Kidney epithelial cell (primary cell): ENCODE results near the gene NTRK3. TPM values are rescaled to one million over a fixed set of nuclear protein-coding genes. Genes with fewer than 3 reads are reported as not detected.
"Not testable (repeated sequence)": the region's sequence is repeated elsewhere in the genome, so short reads cannot be mapped to it uniquely, and the experiment has no call there.

Experiments used
- DNase-seq: peaks from one replicate; pipeline ENCODE4 v3.0.0-alpha.2; 2010; ENCODE audit warnings: low read depth
- H3K27me3 ChIP-seq: 2 replicates; pipeline ENCODE4 v1.6.0; 2011; ENCODE audit warnings: low read length; ENCODE audit not compliant: control insufficient read depth, insufficient read depth
- H3K36me3 ChIP-seq: 2 replicates; pipeline ENCODE4 v1.5.1; 2011; ENCODE audit warnings: low read length; ENCODE audit not compliant: control insufficient read depth, insufficient read depth
- H3K4me3 ChIP-seq: 2 replicates; pipeline ENCODE4 v1.5.1; 2011; ENCODE audit warnings: low read depth, mild to moderate bottlenecking, control low read depth, low read length
- CTCF ChIP-seq: IDR thresholded peaks from 2 replicates; pipeline ENCODE4 v1.5.1; 2011; ENCODE audit warnings: mild to moderate bottlenecking, moderate library complexity, low read length, control low read depth, inconsistent platforms; ENCODE audit not compliant: insufficient read depth, poor library complexity, severe bottlenecking
- total RNA-seq: library from RNA; depleted of rRNA; stranded (reverse); fragments of >200 nt; gene quantifications from 2 replicates; pipeline ENCODE4 v1.2.3, GENCODE V29; 2015

Gene NTRK3
- total RNA-seq, 1 donor from 2014 or later = not detected

DNA sequence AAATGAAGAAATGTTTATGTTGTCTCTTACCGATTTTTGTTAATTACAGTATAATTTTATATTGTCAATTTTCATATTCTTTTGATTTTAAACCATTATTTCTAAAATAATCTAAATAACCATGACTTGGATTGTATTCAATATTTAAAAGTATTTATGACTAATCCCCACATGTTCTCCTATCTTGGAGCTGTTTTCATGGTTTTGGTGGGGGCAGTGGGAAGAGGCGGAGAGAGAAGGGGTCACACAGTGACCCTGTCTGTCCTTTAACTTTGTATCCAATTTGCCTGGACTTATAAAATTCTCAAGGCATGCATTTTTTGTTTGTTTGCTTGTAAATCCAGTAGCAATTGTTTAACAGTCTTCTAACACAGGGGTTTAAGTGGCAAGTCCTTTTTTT is 407.4 kb downstream of the NTRK3 start:
- no peak for DNase-seq
- no peaks in the 10 kb centered on the region for H3K36me3 ChIP-seq
- TF ChIP-seq CTCF = no peak
- no peak overlapping the region for H3K4me3 ChIP-seq
- no peaks in the 10 kb centered on the region for H3K27me3 ChIP-seq

DNA sequence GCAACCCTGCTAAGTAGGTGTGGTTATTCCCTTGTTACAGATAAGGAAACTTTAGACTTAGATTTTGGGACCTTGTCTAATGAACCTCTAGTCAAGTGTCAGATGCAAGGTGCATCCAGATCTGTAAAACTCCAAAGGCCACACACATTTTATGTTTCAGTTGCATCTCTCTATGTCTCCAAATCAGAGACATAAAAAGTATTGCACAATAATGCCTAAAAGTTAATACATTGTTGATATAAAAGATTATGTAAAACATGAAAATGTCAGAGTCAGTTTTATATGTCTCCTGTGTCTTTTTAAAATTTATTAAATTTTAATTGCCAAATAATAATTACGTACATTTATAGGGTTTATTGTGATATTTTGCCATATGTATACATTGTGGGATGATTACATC is 408.5 kb downstream of the NTRK3 start:
- Histone ChIP-seq H3K36me3 (no peaks in the 10 kb centered on the region), H3K27me3 (no peaks in the 10 kb centered on the region), H3K4me3 (no peak overlapping the region)
- TF ChIP-seq CTCF = no peak
- DNase-seq = no peak

GRCh38 chr15:87846746-87847145 is 409.8 kb downstream of the NTRK3 start:
- Histone ChIP-seq H3K36me3 (no peaks in the 10 kb centered on the region), H3K4me3 (no peak overlapping the region), H3K27me3 (no peaks in the 10 kb centered on the region)
- no peak for TF ChIP-seq CTCF
- no peak for DNase-seq

DNA sequence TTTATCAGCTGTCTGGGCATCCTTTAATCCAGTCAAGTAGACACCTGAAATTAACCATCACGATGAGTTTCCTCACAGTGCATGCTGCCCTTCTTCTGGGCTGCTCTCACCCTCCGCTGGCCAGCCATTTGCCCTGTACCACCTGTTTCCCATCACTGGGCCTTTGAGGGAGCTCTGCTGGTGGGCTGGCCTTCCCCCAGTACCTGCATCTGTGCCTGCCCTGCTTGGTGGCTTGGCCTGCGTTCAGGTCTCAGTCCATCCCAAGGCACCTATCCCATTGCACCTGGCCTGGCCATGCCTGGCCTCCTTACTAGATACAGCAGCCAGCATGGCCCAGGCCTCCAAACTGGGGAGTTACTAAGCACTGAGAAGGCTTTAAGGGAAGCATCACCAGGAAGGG is 413.2 kb downstream of the NTRK3 start:
- DNase-seq = no peak
- no peak for TF ChIP-seq CTCF

DNA sequence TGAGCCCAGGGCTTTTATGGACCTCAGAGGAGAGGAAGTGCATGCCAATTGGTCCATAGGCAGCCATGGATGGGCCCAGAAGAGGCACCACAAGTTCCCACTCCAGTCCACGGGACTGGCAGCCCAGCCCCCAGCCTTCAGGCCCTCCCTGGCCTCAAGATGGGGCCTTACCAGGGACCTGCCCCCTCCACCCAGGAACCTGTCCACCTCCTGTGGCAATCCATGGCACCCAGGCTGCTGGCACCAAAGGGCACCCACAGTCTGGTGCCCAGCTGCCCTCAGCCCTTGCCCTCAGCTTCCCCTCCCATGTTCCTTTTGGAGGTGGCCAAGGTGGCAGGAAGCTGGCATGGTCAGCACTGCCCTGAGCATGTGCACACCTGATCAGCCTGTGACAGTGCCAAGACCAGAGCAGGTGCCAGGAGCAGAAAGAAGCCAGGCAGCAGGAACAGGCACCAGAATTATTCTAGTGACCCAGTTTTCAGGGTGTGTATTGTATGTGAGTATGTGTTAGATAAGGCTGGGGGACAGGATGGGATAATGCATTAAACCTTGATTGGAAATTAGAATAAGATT is 415.0 kb downstream of the NTRK3 start:
- no peak for DNase-seq
- H3K36me3 ChIP-seq = no peaks in the 10 kb centered on the region

More for the DNA sequence above, 413.2 kb downstream of the NTRK3 start:
- Histone ChIP-seq H3K27me3 (no peaks in the 10 kb centered on the region), H3K36me3 (no peaks in the 10 kb centered on the region), H3K4me3 (no peak overlapping the region)

DNA sequence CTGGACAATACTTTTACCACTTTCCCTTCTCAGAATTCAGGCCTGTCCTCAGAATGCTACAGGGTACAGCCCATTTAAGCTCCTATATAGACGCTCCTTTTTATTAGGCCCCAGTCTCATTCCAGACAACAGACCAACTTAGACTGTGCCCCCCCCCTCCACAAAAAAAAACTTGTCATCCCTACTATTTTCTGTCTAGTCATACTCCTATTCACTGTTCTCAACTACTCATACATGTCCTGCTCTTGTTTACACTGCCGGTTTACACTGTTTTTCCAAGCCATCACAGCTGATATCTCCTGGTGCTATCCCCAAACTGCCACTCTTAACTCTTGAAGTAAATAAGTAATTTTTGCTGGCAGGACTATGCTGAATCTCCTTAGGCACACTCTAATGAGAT is 420.7 kb downstream of the NTRK3 start:
- H3K4me3 ChIP-seq, H3K27me3 ChIP-seq, DNase-seq: not testable (repeated sequence)

More for the DNA sequence above, 415.0 kb downstream of the NTRK3 start:
- Histone ChIP-seq H3K4me3 (no peak overlapping the region), H3K27me3 (no peaks in the 10 kb centered on the region)
- no peak for TF ChIP-seq CTCF

GRCh38 chr15:87833333-87833732 is 423.2 kb downstream of the NTRK3 start:
- H3K36me3 ChIP-seq, DNase-seq, H3K4me3 ChIP-seq, H3K27me3 ChIP-seq: not testable (repeated sequence)

More for the DNA sequence above, 420.7 kb downstream of the NTRK3 start:
- H3K36me3 ChIP-seq = not testable (repeated sequence)
